ENCODE data around the gene CHST9. TPM values are rescaled to one million over a fixed set of nuclear protein-coding genes. Genes with fewer than 3 reads are reported as not detected.
"Not testable (repeated sequence)": the region's sequence is repeated elsewhere in the genome, so short reads cannot be mapped to it uniquely, and the experiment has no call there.

Gene CHST9
- total RNA-seq, 1 donor from 2014 or later, result 0.82 TPM

DNA sequence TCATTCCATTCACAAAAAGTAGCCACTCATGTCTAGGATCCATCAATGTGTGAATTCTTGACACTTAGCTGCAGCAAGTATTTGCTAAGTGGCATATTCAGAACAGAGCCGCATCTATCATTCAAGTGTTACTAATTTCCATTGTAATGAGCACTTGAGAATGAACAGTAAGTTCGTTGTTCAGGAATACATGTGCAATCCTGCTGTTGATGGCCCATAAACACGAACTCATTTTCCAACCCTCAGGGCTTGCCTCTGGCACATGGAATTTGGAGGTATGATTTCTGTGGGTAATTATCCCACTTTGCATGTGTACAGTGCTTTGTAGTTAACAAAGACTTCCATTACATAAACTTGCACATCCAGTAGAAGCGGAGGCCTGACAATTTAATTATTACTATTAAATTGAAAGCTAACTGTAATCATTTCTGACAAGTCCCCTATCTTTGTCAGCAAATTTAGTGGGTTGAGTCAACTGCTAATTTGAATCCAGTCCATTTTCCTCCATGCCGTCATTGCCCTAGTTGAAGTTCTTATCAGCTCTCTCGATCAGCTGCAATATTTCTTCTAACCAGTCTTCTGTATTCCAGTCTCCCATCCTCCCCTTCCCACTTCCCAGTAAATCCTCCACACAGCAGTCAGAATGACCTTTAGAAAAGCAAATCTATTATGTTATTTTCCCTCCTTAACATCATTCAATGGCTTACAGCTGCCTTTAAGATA, 203.6 kb downstream of the CHST9 start:
- Mint-ChIP-seq H3K27ac (ENCODE audit: unreplicated experiment) (no peak overlapping the region), H3K9me3 (ENCODE audit: low read depth) (peaks cover 8% of the 10 kb centered on the region), H3K4me3 (ENCODE audit: unreplicated experiment) (no peak overlapping the region), H3K27me3 (ENCODE audit: low read depth) (peaks cover 6% of the 10 kb centered on the region), H3K4me1 (ENCODE audit: low read depth) (no peaks in the 10 kb centered on the region), H3K36me3 (ENCODE audit: low read depth) (no peaks in the 10 kb centered on the region)
- no peak for TF ChIP-seq CTCF (IDR thresholded peaks at IDR 0.05)
- no peak for DNase-seq (ENCODE audit: low spot score)

- H3K9me3 Mint-ChIP-seq (ENCODE audit: low read depth), result no peaks in the 10 kb centered on the region
- H3K4me1 Mint-ChIP-seq (ENCODE audit: low read depth), result no peaks in the 10 kb centered on the region
- DNase-seq (ENCODE audit: low spot score), result no peak
- H3K36me3 Mint-ChIP-seq (ENCODE audit: low read depth), result no peaks in the 10 kb centered on the region
- H3K27me3 Mint-ChIP-seq (ENCODE audit: low read depth), result peaks cover 5% of the 10 kb centered on the region
- no peak overlapping the region for H3K27ac Mint-ChIP-seq (ENCODE audit: unreplicated experiment)
- no peak for TF ChIP-seq CTCF (IDR thresholded peaks at IDR 0.05)
- H3K4me3 Mint-ChIP-seq (ENCODE audit: unreplicated experiment), result no peak overlapping the region
Measured at GRCh38 chr18:26978812-26979341, 206.2 kb downstream of the CHST9 start.

GRCh38 chr18:26977781-26978180, 207.3 kb downstream of the CHST9 start:
- Mint-ChIP-seq H3K36me3 (ENCODE audit: low read depth) (no peaks in the 10 kb centered on the region), H3K27ac (ENCODE audit: unreplicated experiment) (no peak overlapping the region), H3K4me1 (ENCODE audit: low read depth) (no peaks in the 10 kb centered on the region), H3K27me3 (ENCODE audit: low read depth) (peaks cover 2% of the 10 kb centered on the region), H3K9me3 (ENCODE audit: low read depth) (no peaks in the 10 kb centered on the region), H3K4me3 (ENCODE audit: unreplicated experiment) (no peak overlapping the region)
- DNase-seq (ENCODE audit: low spot score), result no peak
- TF ChIP-seq CTCF (IDR thresholded peaks at IDR 0.05), result no peak

DNA sequence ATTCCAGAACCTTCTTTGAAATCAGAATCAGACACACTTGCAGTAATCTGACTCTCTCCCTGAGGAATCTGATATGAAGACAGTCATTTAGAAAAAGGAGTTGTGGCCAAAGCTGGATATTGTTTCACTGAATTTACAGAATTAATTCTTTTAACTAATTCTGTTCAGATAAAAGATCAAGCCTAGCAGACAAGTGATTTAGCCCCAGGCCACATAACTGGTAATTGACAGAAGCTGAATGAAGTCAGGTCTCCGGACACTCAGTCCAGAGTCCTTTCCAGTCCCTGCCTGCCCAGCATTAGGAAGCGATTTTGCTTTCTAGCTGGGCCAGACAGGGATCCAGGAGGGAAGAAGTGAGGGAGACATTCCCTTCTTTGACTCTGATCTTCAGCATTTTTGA, 208.9 kb downstream of the CHST9 start:
- Mint-ChIP-seq H3K36me3 (ENCODE audit: low read depth) (no peaks in the 10 kb centered on the region), H3K4me1 (ENCODE audit: low read depth) (no peaks in the 10 kb centered on the region), H3K4me3 (ENCODE audit: unreplicated experiment) (no peak overlapping the region), H3K9me3 (ENCODE audit: low read depth) (no peaks in the 10 kb centered on the region), H3K27me3 (ENCODE audit: low read depth) (peaks cover 2% of the 10 kb centered on the region), H3K27ac (ENCODE audit: unreplicated experiment) (no peak overlapping the region)
- no peak for TF ChIP-seq CTCF (IDR thresholded peaks at IDR 0.05)
- DNase-seq (ENCODE audit: low spot score), result no peak

GRCh38 chr18:26972549-26972948, 212.6 kb downstream of the CHST9 start:
- DNase-seq (ENCODE audit: low spot score); H3K4me3 Mint-ChIP-seq (ENCODE audit: unreplicated experiment); H3K27me3 Mint-ChIP-seq (ENCODE audit: low read depth); H3K9me3 Mint-ChIP-seq (ENCODE audit: low read depth); H3K27ac Mint-ChIP-seq (ENCODE audit: unreplicated experiment); H3K4me1 Mint-ChIP-seq (ENCODE audit: low read depth); H3K36me3 Mint-ChIP-seq (ENCODE audit: low read depth): not testable (repeated sequence)

DNA sequence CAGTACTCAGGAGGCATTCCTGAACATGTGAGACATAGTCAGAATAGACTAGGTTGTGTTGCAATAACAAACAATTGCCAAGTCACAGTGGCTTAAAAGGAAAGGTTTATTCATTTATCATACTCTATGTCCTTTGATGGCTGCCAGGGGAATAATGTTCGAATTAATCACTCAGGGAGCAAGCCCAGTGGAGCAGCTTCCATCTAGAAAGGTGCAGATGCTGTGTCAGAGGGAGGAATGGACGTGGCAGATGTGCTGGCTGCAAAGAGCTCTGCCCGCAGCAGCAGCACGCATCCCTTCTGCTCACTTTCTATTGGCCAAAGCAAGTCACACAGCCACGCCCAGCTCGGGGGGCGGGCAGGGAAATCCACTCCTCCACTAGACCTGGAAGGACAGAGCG, 213.7 kb downstream of the CHST9 start:
- DNase-seq (ENCODE audit: low spot score), result no peak
- no peak overlapping the region for H3K27ac Mint-ChIP-seq (ENCODE audit: unreplicated experiment)
- no peaks in the 10 kb centered on the region for H3K9me3 Mint-ChIP-seq (ENCODE audit: low read depth)
- no peak for TF ChIP-seq CTCF (IDR thresholded peaks at IDR 0.05)
- no peaks in the 10 kb centered on the region for H3K27me3 Mint-ChIP-seq (ENCODE audit: low read depth)
- H3K36me3 Mint-ChIP-seq (ENCODE audit: low read depth), result no peaks in the 10 kb centered on the region
- no peak overlapping the region for H3K4me3 Mint-ChIP-seq (ENCODE audit: unreplicated experiment)
- no peaks in the 10 kb centered on the region for H3K4me1 Mint-ChIP-seq (ENCODE audit: low read depth)
